RWPE1 (cell line): ENCODE measurements around the gene CCR5.
"Not testable (repeated sequence)": the region's sequence is repeated elsewhere in the genome, so short reads cannot be mapped to it uniquely, and the experiment has no call there.

ENCODE experiments used
- CTCF ChIA-PET: fragments of 350-600 bp; sonication (Branson Sonifier 250); formaldehyde crosslinking; extraction: SDS; loops from one replicate; lab custom pipeline; 2021; lab: Yijun Ruan, JAX
- POLR2A ChIA-PET: fragments of 400-600 bp; formaldehyde crosslinking; extraction: SDS; loops from one replicate; lab custom pipeline; 2020; ENCODE audit warnings: antibody characterized with exemption; ENCODE audit not compliant: low non-redundant PET; lab: Yijun Ruan, JAX
- DNase-seq: peaks from one replicate; pipeline ENCODE4 v3.0.0; 2012; ENCODE audit warnings: low spot score
- H3K27ac ChIP-seq: fragments of 450-650 bp; 2 replicates; pipeline ENCODE4 v1.5.1; 2017
- TF ChIP-seq, protein P1 (sequence below): fragments of 450-650 bp; conservative IDR thresholded peaks from 2 replicates; pipeline ENCODE4 v1.5.1; 2017; ENCODE audit warnings: low read depth, mild to moderate bottlenecking

CCR5 gene

DNA sequence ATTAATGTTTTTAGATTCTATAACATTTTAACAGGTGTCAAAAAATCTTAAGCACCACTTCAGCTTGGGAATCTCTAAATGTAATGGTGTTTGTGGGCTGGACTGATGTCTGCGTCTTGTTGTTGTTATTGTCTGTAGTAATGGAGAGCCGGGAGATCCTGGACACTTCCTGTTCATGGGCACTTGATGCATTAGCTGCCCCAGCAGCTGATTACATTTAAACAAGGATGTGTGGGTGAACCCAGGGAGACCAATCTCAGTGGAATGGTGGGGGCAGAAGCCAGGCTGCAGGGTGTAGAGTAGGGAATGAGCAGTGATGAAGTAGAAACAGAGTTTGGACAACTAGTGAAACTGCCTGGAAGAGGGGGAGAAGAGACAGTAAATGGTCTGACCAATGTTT, 28.4 kb downstream of the CCR5 start:
- TF ChIP-seq, protein P1, sequence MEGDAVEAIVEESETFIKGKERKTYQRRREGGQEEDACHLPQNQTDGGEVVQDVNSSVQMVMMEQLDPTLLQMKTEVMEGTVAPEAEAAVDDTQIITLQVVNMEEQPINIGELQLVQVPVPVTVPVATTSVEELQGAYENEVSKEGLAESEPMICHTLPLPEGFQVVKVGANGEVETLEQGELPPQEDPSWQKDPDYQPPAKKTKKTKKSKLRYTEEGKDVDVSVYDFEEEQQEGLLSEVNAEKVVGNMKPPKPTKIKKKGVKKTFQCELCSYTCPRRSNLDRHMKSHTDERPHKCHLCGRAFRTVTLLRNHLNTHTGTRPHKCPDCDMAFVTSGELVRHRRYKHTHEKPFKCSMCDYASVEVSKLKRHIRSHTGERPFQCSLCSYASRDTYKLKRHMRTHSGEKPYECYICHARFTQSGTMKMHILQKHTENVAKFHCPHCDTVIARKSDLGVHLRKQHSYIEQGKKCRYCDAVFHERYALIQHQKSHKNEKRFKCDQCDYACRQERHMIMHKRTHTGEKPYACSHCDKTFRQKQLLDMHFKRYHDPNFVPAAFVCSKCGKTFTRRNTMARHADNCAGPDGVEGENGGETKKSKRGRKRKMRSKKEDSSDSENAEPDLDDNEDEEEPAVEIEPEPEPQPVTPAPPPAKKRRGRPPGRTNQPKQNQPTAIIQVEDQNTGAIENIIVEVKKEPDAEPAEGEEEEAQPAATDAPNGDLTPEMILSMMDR, result no peak
- ChIA-PET POLR2A (no interaction called here), CTCF (no interaction called here)
- DNase-seq, result no peak
- no peak overlapping the region for H3K27ac ChIP-seq

GRCh38 chr3:46399557-46399956, 28.8 kb downstream of the CCR5 start:
- TF ChIP-seq, protein P1, result no peak
- H3K27ac ChIP-seq, result no peak overlapping the region
- ChIA-PET POLR2A (interaction anchor here (0.6 kb wide), 1 partner anchor 829 kb away, joined by 3 read pairs; no protein-coding TSS in a partner anchor), CTCF (interaction anchor here (0.7 kb wide), 1 partner anchor 27 kb away, joined by 3 read pairs; no protein-coding TSS in a partner anchor)
- DNase-seq, result no peak

GRCh38 chr3:46400000-46400734, 29.4 kb downstream of the CCR5 start:
- no peak for DNase-seq
- CTCF ChIA-PET, result interaction anchor here (0.7 kb wide), 1 partner anchor 28 kb away, joined by 3 read pairs; no protein-coding TSS in a partner anchor
- POLR2A ChIA-PET, result interaction anchor here (0.6 kb wide), 1 partner anchor 829 kb away, joined by 3 read pairs; no protein-coding TSS in a partner anchor

DNA sequence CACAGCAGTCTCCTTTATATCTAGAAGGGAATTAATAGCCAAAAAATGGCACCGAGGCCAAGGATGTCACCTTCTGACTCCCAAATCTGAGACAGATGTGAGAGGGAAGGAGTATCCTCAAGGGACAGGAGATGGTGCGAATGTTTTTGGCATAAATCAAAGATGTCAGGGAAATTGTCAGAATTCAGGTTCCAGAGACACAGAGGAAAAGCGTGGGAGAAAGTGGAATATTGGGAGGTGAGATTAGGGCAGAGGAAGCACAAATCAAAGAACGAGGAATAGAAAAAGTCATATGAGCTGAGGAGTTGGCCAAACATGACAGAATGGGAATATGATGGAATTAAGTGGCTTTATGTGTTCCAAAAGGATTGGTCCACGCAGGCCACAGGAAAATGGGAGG, 30.1 kb downstream of the CCR5 start:
- POLR2A ChIA-PET, result no interaction called here
- CTCF ChIA-PET, result no interaction called here
- H3K27ac ChIP-seq, result no peak overlapping the region
- no peak for DNase-seq
- TF ChIP-seq, protein P1, result no peak

More at GRCh38 chr3:46400000-46400734, 29.4 kb downstream of the CCR5 start:
- TF ChIP-seq, protein P1, result no peak
- no peak overlapping the region for H3K27ac ChIP-seq

- TF ChIP-seq, protein P1, result no peak
- POLR2A ChIA-PET, result no interaction called here
These were observed 30.8 kb downstream of the CCR5 start for GRCh38 chr3:46401579-46401978.

DNA sequence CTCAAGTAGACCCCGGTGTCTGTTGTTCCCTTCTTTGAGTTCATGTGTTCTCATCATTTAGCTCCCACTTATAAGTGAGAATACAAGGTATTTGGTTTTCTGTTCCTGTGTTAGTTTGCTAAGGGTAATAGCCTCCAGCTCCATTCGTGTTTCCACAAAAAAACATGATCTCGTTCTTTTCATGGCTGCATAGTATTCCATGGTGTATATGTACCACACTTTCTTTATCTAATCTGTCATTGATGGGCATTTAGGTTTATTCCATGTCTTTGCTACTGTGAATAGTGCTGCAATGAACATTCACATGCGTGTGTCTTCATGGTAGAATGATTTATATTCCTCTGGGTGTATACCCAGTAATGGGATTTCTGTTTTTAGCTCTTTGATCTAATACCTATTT, 32.2 kb downstream of the CCR5 start:
- POLR2A ChIA-PET, H3K27ac ChIP-seq, DNase-seq: not testable (repeated sequence)
- CTCF ChIA-PET, result interaction anchor here (0.7 kb wide), 1 partner anchor 15 kb away, joined by 4 read pairs; no protein-coding TSS in a partner anchor

More at GRCh38 chr3:46401579-46401978, 30.8 kb downstream of the CCR5 start:
- no peak overlapping the region for H3K27ac ChIP-seq
- CTCF ChIA-PET, result no interaction called here
- DNase-seq, result no peak
